GM21825 (cell line): Measurements from ENCODE around the gene TMEM59L.
A peak's percentile ranks its signal among the peaks of the same experiment; 100 is the strongest.

Experiments
- ATAC-seq: cut with Tn5 transposase; IDR thresholded peaks from one replicate; pipeline ENCODE4 v1.9.1; 2021; ENCODE audit warnings: mild to moderate bottlenecking, moderate library complexity; ENCODE audit not compliant: unreplicated experiment

TMEM59L gene

DNA sequence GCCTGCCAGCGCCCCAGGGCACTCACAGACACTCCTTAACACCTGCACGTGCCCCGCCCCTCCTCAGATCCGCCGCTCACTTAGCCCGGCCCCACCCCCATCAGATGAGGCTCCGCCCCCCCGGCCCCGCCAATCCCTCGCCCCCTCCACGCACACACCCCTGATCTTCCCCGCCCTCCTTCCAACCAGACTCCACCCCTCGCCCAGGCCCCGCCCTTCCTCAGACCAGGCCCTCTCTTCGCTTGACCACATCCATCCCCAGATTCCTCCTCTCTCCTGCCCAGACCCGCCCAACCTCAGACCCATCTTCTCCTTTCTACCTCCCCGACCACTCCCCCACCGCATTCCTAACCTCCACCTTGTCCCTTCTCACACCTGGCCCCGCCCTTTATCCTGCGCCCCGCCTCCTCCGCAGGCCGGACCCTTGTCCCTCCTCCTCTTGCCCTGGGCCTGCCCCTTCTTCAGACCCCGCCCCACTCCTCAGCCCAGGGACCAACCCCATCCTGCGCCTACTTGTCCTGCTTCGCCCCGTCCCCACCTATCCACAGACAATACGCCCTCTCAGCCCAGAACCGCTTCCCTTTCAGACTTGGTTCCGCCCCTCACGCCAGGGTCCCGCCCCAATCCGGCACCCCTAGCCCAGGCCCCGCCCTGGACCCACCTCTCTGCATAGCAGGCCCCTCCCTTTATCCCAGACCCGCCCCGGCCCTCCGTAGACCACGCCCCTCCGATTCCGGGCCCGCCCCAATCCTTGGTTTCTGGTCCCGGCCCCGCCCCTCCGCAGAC lies 23.7 kb downstream of the TMEM59L start:
- peak; percentile 81 for ATAC-seq

DNA sequence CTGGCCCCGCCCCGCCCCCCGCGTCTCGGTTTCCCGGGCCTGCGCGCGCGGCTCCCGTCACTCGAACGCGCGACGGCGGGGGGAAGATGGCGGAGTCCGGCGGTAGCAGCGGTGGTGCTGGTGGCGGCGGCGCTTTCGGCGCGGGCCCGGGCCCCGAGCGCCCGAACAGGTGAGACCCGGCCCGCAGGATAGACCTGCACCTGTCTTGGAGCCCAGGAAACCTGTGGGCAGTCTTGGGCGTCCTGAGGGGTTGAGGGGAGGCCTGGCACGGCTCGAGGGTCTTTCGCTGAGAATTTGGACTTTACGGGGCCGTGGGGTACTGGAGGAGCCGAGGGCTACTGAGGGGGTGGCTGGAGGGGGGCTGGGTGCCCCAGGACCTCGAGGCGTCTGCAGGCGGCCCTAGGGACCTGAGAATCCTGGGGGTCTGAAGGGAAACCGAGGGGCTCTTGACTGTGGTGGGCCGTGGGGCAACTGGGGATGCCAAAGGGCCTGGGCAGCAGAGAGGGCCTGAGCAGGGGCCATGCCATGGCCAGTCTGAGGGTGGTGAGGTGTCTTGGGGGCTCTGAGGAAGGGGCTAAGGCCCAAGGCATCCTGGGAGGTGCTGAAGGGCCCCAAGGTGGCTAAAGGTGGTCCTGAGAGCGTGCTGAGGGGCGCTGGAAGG lies 24.4 kb downstream of the TMEM59L start, which contains the start of gene KLHL26:
Gene KLHL26, plus strand, starts transcription at position 60 of the 661 bp plus-strand sequence. Its CDS starts 27 bp downstream, at position 87.
- no peak for ATAC-seq

DNA sequence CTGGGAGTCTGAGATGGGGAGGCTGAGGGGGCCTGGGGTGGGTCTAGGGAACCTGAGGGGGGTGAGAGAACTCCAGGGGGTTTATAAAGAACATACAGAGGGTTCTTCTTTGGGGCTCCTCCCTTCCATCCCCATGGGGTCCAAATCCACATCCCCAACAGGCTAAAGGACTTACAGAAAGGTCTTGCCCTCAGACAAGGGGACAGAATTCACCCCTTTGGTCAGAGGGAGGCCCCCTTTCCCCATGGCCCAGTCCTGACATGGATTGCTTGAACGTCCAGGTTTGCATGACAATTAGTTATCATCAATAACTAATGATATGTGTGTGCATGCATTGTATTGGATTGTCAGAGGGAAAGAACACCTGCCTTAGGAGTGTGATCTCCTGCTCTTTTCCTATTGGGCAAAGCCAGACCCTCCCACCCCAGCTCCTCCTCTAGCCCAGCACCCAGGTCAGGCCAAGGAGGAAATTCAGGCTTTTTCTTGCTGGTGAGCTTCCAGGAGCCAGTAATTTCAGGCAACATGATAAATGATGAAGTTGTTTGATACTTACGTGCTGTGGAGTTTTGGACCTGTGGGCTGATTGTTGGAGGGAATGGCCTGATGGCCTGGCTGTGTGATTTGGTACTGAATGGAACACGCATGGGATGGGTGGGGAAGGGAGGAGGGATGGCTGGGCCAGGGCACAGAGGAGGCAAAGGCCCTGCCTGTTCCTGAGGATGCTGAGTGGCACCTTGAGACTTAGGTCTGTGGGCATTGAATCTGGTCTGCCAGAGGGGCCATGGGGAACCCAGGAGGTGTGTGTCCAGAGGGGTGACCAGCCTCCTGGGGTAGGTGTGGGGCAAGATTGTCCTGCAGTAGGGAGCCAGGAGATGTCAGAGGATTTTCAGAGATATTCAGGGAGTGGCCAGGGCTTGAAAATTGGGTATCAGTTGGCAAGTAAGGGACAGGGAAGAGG lies 25.3 kb downstream of the TMEM59L start:
- ATAC-seq = no peak

DNA sequence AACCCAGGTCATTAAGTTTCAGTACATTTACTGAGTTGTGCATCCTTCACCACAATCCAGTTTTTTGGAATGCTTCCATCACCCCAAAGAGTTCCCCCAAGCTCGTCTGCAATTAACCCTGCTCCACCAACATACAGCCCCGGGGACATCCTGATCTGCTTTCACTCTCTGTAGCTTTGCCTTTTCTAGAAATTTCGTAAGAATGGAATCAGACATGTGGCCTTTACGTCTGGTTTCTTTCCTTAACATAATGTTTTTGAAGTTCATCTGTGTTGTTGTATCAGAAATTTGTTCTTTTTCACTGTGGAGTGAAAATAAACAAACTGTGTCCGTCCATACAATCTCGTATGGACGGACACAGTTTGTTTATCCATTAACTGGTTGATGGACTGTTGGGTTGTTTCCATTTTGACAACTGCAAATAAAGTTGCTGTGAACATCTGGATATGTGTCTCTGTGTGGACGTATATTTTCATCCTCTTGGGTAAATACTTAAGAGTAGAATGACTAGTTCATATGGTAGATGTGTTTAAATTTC lies 27.1 kb downstream of the TMEM59L start:
- no peak for ATAC-seq

DNA sequence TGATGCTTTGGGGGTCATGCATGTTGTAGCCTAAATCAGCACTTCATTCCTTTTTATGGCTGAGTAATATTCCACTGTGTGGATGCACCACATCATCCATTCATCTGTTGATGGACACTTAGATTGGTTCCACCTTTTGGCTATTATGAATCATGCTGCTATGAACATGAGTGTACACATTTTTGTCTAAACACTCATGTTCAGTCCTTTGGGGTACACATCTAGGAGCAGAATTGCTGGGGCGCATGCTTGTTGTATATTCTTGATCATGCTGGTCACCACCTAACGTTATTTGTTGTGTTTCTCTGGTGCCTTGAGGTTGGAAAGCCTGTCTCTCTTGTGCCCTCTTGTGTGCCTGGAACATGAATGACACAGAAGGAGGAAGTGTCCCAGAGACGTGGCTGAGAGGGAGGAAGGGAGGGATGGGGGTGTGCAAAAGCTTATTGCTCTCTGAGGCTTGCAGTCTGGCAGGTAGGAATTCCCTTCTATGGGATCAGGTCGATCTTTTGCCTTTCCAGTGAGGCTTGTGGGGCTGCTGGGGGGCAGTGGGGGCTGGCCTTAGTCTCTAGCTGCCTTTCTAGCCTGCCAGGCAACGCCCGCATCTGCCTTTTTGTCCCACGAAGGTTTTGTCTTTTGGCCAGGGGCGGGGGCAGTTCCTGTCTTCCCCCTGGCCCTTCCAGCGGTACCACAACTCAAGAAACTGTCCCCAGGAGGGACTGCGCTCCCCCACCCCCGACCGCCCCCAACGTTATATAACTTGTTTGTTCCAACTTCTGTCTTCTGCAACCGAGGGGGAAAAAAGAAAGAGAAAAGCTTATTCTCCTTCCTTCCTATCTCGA lies 31.7 kb downstream of the TMEM59L start:
- no peak for ATAC-seq

DNA sequence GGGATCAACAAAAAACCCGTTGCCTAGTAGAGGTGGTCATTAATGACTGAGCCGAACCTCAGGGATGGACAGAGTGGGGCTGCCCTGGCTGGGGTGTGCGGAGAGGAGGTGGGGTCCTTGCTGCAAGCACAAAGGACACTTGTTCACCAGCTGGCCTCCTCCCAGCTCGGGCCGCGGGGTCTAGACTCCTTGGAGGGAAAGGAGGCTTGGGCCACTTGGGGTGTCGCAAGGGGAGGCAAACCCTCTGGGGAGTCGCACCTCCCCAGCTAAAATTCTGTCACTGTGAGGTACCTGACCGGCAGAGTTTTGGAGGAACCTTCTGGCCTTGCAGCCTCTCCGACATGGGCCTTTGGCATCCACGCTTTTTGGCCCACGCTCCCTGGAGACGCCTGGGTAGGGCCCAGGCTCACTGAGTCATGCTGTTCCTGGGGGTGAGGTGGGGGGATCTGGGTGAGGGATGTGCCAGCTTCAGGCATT lies 32.4 kb downstream of the TMEM59L start:
- ATAC-seq = no peak

DNA sequence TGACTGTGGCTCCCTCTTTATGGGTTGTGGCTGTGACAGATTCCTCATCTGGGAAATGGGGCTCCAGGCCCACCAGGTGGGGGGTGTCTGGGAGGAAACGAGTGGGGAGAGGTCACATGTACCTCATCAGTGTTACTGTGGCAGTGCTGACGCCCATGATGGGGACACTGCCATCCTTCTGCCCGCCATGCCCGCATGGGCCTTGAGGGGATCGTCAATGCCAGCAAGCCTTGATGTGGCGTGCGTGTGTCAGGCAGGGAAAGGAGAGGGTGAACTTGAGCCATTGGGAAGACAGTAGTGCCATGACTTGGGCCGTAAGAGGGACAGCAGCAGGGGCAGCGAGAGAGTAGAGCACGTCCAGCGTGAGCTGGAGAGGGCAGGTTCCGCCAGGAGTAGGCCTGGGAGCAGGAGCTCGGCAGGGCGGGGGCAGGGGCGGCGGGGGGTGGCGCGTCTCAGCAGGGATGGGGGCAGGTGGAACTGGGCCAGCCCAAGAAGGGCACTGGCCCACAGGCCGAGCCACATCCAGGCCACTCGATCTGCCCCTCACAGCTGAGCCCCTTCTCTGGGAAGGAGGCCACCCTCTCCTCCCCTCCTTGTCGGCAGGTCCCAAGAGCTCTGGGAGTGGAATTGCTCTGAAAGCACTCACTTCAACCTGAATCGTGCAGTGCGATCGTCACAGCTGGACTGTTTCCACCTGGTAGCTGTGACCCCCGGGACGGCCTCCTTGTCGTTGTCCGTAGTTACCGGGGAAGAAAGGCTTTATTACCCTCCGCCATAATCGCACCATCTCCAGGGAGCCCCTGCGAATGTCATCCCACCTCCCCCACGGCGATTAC lies 34.1 kb downstream of the TMEM59L start:
- no peak for ATAC-seq

DNA sequence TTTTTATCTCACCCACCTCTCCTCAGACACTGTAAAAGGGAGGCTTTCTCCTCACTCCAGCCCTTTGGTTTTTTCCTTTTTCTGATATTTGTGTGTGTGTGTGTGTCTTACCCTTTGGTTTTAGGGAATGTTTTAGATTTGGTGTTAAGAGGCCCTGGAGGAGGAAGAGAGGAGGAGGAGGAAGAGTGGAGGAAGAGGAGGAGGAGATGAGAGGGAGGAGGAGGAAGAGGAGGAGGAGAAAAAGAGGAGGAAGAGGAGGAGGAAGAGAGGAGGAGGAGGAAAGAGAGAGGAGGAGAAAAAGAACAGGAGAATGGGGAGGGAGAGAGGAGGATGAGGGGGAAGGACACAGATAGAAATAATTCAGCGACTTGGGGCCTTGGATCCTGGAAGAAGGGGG lies 34.7 kb downstream of the TMEM59L start:
- ATAC-seq = no peak

DNA sequence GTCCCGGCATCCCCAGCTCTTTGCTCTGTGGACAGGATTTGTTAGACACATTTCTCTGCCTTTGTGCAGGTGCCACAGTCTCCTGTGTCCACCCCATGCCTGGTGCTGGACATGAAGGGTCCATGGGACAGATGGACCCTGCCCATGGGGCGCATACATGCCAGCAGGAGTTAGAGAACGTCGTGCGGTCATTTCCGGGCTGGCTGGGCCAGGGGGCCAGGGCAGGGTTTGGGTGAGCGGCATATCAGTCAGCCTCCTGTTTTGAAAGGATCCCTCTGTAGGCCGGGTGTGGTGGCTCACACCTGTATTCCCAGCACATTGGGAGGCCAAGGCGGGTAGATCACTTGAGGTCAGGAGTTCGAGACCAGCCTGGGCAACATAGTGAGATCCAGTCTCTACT lies 35.1 kb downstream of the TMEM59L start:
- no peak for ATAC-seq

DNA sequence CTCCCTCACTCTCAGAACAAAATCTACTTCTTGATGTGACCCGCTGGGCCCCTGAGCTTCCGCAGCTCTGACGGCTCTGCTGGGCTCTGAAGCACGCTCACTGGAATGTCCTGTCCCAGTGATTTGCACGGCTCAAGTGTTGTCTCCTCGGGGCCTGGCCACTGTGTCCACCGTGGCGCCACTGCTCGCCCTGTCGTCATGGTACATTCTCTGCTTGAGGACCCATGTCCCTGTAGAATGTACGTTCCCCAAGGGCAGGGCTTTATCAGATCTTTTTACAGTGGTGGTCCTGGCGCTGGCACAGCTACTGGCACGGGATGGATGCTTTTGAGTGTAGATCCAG lies 36.3 kb downstream of the TMEM59L start:
- no peak for ATAC-seq

DNA sequence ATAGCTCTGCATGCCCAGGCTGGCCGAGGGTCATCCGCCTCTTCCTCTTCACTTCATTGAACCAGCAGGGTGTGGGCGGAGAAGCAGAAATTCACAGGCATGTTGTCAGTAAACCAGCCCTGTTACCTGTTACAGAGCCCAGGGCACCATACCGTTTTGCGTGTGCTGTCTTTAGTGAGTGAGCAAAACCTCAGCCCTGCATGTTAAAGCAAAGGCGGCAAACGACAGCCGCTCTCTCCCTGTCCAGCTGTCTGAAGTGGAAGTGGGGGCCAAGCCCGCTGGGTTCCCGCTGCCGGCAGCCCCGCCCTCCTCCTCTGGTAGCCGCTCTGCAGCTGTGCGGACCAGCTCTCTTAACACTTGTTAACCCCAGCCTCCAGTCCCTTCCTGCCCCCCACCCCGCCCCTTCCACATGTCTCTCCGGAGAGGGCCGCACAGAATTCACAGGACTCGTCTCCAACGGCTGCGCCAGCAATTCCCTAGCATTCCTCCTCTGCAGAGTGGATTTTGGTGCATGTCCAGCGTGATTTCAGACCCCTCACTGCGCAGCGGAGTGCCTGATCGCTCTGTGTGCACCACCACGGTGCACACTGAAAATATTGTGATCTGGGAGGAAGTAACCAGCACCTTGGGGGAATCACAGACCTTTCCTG lies 36.8 kb downstream of the TMEM59L start:
- ATAC-seq = no peak

DNA sequence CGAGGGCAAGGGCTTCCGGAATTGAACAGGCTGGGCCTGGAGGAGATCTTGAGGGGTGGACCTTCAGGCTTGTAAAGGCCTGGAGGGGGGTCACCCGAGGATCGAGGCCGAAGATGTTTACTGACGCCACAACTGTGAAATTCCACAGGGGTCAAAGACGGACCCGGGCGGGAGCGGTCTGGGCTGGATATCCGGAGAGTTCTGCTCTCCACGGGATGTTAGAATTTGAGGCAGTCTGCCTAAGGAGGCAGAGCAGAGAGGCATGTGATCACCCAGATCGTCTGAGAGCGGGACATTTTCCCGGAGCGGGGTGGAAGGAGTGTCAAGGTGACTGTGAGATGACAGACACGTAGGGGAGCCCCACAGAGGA lies 37.3 kb downstream of the TMEM59L start:
- no peak for ATAC-seq

DNA sequence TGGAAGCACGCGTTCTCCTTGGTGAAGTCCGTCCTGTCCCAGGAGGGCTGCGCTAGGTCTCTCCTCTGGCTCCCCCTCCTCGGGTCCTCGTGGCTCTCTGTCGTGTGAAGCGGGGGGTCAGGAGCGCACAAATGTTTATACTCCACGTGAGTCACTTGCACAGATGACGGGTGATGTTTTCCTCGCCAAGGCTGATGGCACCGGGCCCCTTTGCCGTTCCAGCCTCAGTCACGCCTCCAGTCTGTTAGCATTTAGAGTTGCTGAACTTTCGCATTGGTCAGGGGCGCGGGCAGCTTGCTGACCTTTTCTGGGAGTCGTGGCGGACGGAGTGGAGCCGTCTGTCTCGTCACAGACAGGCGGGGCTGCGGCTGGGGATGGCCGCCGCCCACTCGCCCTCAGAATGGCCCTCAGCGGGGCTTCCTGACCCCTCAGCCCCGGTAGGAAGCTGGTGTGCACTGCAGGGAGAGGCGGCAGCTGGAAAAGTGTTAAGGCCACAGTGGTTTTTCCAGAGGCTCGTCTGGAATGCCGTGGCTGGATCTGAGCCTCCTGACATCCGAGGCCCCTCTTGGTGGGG lies 37.9 kb downstream of the TMEM59L start:
- ATAC-seq = no peak

DNA sequence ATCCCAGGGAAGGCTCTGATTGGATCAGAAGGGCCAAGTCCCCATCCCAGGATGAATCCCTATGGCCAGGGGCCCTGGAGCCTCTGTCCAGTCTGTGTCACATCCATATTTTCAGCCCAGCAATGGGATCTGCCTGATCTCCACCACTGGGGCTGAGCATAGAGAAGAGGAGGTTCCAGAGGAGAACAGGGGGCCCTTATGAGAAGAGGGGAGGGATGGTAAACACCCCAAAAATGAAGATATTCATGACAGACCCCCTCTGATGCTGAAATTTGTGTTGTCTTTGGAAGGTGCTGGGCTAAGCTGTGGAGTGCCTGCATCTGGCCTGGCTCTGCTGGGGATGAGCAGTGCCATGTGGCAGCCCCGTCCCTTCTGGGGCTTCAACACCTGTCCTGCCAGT lies 38.6 kb downstream of the TMEM59L start:
- ATAC-seq = no peak

DNA sequence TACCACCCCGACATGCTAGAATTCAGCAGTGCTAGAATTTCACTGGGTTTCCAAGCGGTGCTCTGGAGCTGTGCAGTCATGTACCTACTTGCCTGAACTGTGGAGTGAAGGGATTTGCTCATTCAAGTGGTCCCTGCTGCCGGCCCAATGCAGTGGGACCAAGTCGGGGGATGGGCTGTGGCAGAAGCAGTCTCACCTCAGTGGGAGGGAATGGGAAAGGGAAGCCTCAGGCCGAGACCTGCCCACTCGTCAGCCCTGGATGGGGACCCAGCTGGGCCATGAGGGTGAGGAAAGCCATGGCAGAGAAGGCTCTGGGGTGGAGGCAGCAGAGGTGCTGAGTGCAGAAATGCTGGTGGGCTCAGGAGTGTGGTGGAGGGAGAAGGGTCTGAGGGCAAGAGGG lies 39.1 kb downstream of the TMEM59L start:
- ATAC-seq = no peak

DNA sequence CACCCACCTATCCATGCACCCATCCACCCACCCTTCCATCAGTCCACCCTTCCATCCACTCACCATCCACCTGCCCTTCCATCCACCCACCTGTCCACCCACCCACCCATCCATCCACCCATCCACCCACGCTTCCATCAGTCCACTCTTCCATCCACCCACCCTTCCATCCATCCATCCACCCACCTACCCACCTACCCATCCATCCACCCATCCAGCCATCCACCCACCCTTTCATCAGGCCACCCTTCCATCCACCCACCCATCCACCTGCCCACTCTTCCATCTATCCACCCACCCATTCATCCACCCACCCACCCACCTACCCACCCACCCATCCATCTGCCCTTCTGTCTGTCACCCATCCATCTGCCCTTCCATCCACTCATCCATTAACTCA lies 41.2 kb downstream of the TMEM59L start:
- ATAC-seq = no peak

DNA sequence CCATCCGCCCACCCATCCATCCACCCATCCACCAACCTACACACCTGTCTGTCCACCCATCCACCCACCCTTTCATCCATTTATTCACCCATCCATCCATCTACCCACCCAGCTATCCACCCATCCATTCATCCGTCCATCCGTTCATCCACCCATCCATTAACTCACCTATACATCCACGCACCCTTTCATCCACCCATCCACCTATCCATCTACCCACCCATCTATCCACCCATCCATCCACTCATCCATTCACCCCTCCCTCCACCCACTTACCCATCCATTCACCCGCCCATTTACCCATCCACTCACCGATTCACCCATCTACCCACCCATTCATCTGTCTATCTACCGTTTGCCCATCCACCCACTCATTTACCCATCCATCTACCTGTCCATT lies 41.8 kb downstream of the TMEM59L start:
- no peak for ATAC-seq

DNA sequence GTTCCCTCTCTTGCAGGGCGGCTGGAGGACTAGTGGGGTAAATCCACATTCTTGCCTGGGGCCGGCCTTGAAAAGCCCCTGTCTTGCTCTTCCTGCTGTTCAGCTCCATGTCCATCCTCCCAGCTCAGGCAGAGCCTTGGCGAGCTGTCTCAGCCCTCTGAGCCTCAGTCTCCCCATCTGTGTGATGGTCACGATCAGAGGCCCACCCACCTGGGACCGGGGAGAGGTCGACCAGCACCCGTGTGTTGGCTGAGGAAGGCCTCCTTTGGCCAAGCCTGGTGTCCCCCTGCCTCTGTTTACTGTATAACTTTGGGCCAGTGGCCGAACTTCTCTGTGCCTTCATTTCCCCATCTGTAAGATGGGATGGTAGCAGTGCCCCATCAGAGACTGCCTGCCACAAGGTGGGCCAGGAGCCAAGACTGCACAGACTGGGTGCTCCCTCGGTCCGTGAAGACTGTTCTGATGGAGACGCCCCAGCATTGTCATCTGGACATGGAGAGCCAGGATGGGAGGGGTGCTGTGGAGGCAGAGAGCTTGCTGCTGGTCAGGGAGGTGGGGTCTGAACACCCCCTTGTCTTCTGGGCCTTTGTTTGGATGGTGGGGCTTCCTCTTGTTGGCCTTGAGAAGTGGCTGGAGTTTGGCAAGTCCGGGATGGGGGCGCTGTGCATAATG lies 42.6 kb downstream of the TMEM59L start:
- ATAC-seq = no peak
